Iris pigment epithelial cell (primary cell): ENCODE measurements around the gene ABL1.

Experiments used
- DNase-seq: peaks from one replicate; pipeline ENCODE4 v3.0.0-alpha.2; 2011; ENCODE audit warnings: low read depth

ABL1 gene

DNA sequence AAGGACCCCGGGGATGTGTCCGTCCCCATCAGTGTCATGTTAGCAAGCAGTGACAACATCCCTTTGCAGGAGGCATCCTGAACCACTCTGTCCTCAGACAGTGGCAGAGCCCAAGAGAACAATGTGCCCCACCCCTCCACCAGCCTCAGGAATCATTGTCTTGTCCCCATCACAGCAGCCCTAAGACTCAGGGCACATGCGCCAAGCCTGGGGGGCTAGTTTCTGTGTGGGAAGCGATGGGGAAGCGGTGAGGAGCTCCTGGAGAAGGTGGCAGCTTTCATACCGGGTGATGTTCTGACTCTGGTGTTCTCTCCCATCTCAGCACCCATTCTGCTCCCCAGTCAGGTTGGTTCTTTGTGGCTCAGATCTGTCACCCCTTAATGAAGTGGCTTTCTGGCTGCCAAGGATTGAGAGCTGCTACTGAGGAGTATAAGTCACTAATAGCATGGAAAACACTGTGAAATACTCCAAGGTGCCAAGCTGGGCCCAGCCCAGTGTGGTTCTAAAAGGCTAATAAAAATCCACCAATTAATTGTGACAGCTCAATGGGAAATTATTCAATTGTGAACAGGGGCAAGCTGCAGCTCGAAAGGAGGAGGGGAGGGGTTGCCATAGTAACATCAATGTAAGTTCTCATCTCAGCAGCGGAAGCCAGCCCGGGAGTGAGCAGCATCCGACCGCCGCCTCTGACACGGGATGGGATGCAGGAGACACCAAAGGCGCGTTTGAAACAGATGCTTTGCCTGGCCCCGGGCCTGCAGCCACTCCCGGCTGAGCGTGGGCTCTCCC, 56.8 kb downstream of the ABL1 start:
- no peak for DNase-seq

DNA sequence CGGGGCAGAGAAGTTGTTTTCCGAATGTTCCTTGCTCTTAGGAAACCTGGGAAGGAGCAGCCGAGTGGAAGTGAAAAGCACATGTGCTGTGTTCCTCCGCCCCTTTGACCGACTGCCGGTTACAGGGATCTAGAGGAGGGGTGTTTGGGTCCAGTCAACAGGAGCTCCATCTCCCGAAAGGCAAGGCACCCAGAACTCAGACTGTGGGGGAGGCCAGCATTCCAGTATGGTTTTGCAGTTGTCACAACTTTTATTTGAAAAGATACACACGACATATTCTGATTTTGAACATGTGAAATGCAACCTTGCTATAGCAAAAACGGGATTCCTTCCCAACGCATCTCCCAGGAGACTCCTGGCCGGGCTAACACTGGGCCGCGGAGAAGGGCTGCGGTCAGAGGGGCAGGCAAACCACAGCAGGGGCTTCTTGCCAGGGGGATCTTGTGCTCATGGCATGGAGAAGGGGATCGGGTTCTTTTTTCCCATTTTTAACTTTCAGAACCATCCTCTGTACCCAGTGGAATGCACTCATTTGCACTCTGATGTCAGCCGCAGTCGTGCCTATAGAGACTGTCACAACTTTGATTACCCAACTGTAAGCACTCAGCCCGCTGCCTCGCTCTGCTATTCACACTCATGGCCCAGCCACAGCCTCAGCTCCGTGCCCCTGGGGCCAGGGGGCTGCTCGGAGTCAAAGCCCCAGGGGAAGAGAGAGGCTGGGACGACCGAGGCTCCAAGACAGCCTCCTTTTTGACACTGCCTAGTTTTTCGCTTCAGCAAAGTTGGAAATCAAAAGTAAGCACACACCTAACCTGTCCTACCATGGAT, 57.6 kb downstream of the ABL1 start:
- no peak for DNase-seq

DNA sequence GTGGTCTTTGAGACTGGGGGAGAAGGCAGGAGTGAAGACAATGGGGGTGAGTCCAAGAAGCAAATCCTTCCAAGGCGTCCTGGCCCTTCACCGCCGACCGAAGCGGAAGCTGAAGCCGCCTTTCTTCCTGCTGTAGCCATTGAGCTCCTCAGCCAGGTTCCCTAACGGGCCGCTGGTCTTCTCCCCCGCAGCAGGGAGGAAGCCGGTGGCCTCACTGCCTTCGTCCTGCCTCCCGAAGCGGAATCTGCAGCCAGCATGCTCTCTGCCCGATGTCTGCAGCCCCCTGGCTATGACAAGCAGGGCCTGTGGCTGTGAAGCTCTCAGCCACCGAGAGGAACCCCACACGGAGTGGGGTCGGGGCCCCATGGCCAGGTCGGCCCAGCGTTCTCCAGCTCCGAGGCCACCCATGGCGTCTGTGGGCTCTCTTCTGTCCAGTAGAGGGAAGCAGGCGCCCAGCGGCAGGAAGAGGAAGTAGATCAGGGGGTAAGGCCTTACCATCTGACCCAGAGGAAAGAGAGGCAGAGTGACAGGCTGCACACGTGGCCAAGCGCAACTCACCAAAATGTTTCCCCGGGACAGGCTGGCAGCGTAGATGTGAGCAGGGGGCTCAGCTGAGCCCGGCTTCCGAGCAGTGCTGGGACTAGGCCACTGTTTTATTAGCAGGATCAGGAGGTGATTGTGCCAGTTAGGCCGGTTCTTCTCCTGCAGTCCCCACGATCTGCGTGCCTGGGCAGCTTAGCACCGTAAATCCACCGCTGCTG, 58.5 kb downstream of the ABL1 start:
- no peak for DNase-seq

DNA sequence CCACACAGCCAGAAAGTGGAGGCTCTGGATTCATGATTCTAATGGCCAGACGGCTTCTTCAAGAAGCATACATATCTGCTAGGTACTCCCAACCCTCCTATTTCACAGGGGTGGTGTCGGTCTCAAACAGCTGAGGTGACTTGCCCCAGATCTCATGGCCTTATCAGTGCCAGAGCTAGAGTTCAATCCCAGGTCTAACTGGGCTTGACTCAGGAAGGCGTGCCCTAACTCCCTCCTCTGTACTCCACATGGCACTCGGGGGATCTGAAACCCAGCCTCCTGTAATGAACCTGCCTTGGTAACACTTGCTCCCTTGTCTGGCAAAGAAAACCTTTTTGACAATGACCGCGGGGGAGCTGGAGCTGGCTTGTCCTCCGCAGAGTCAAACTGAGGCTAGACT, 59.5 kb downstream of the ABL1 start:
- no peak for DNase-seq

DNA sequence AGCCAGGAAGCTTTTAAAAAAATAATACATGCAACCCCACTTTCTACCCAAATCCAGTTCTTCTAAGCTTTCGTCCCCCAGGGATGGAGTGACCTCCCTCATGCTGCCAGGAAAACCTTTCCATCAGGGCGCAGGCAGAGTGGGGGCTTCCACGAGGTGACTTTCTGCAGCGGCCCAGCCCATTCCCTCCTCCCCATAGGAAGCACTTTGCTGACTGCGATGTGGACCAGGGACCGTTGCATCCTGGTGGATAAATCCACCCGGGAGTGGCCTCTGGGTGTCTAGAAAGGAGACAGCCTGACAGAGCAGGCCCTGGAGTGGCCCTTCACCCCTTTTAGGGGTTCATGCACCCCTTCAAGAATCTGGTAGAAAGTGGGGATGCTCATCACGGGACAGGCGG, 60.0 kb downstream of the ABL1 start:
- DNase-seq: no peak

DNA sequence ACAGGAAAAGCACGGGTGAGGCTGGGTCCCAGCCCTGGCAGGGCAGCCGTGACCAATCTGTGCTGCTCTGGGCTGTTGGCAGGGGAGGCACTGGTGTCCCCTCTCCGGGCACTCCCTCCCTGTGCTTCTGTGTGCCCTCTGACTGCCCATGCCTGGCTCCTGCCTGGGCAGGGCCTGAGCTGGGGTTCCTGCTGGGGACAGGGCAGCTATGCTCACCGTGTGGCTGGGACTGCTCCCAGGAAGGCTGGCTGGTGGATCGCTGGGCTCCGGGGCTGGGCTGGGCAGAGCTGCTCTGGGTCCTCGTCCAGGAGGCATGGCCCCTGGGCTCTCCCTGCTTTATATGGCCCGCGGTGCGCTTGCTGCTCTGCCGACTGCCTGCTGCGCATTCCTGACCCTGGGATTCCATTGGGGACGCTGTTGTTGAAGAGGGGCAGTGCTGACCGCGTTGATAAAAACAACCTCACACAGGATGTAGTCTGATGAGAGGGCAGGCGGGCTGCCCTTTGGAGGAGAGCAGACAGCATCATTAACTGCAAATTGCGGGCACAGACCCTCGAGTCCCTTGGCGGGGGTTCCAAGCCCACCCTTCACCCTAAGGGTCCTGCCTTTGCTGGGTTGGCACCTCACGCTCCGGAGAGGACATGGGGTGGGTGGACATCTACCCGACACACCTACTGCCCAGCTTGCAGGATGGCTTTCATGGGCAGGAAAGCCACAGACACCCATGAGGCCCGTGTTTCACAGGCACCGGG, 60.6 kb downstream of the ABL1 start:
- no peak for DNase-seq

DNA sequence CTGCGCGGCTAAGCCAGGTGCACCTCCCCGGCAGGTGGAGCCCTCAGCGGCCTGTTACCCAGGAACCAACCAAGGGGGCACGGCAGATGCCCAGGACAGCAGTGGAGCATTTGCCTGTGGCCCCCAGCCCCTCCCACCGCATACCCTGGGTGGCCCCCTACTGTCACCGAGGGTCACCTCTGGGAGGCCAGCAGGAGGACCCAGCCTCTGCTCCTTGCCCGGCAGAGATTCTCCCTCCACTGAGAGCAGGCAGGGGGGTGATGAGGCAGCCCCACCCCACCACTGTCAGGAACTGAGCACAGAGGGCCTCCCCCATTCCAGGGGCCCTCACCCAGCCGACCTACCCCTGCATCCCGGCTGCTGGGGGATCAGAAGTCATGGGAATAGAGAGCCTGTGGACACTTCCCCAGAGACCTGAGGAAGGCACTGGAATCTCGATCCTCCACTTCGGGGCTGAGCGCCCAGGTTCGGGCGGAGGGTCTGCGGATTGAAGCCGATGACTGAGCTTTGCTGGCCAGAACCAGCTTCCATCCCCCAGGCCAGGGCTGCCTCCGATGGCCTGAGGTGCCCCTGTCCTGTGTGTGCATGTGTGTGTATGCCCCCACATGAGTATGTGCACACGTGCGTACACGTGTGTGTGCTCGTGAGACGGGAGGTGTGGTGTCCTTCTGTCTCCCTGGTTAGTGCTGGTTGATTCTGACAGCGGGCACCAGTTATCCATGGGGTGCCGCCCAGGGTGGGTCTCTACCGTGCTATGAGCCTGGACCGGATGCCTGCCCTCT, 61.4 kb downstream of the ABL1 start, which contains the start of gene QRFP:
Gene QRFP (minus strand): TSS at position 580 of the 782 bp plus-strand sequence. CDS start 2,974 bp downstream, outside the sequence.
- DNase-seq: no peak

DNA sequence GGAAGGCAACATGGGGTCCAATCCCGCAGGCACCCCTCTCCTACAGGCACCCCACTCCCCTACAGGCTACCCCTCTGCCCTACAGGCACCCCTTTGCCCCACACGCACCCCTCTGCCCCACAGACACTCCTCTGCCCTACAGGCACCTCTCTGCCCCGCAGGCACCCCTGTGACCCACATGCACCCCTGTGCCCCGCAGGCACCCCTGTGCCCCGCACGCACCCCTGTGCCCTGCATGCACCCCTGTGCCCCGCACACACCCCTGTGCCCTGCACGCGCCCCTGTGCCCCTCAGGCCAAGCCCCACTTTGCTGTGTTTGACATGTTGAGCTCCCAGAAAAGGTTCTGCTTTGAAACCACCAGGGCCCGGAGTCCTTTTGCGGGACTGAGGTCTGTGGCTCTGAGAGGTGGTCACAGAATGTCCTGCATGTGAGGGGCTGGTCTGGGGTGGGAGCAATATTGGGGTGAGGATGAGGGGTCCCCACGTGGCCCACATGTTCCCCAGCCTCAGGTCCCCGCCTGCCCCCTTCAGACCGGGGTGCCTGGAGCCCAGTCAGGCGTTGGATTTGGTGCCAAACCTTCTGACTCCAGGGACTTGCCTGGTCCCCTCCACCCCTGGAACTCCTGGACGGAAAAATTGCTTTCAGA, 62.2 kb downstream of the ABL1 start:
- DNase-seq: no peak

DNA sequence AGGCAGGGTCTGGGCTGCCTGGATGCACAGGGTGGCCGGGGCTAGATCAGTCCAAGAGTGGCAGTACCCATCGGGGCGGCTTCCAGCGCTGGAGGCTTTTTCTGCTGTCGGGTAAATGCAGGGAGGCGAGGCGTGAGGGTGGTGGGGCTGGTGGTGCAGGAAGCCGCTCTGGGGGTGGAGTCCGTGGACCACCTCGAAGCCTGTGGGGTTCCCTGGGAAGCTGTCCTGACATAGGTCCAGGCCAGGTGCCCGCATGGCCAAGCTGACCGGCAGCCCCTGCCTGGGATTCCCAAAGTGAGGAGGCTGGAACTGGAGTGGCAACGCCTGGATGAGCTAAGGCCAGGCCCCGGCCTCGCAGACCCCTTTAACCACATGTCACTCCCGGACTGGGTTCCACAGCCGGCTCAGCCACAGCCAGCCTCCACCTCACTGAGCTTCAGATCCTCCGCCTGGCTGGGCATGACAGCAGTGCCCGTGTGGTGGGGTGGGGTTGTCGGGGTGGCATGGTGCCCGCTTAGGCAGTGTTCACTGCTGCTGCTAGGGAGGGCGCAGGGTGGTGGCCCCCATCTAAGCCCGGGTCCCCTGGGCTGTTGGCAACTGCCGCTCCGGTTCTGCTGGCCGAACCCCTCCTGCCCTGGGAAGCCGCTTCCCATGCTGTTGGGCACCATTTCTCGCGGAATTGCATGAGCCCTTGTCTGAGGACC, 62.9 kb downstream of the ABL1 start:
- DNase-seq: no peak

DNA sequence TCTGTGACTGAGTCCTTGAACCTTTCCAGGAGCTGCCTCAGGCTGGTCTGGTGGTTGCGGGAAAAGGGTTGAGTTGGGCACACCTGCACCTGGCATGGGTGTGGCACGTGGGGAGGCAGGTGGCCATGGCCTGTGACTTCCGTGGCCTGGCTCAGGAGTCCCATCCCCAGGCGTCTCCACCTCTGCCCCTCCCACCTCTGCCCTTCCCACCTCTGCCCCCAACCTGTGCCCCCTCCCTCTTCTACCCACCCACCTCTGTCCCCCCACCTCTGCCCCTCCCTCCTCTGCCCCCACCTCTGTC, 63.4 kb downstream of the ABL1 start:
- DNase-seq: no peak

DNA sequence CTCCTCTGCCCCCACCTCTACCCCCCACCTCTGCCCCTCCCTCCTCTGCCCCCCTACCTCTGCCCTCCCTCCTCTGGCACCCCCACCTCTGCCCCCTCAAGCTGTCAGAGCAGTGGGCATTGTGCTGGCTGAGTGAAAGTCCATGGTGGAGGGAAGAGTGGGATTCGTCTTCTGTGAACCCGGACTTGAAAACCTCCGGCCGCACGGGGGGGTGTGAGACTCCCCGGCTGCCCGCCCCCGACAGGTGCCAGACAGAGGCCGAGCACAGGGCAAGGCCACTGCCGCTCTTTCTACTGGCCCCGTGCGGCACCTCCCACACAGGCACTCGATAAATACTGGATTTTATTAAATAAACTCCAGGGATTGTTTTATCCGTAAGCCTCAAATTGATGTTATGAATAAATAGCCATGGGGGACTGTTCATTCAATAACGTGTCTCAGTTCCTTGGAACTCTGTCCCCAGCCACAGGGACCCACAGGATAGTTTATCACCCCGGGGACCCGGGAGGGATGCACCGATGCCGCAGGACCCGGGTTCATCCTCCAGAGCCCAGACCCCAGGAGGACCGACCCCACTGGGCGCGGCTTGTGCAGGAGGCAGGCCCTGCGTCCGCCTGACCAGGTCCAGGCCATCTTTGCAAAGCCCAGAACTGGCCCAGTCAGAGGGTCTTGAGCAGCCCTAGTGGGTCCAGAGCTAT, 64.1 kb downstream of the ABL1 start:
- no peak for DNase-seq

DNA sequence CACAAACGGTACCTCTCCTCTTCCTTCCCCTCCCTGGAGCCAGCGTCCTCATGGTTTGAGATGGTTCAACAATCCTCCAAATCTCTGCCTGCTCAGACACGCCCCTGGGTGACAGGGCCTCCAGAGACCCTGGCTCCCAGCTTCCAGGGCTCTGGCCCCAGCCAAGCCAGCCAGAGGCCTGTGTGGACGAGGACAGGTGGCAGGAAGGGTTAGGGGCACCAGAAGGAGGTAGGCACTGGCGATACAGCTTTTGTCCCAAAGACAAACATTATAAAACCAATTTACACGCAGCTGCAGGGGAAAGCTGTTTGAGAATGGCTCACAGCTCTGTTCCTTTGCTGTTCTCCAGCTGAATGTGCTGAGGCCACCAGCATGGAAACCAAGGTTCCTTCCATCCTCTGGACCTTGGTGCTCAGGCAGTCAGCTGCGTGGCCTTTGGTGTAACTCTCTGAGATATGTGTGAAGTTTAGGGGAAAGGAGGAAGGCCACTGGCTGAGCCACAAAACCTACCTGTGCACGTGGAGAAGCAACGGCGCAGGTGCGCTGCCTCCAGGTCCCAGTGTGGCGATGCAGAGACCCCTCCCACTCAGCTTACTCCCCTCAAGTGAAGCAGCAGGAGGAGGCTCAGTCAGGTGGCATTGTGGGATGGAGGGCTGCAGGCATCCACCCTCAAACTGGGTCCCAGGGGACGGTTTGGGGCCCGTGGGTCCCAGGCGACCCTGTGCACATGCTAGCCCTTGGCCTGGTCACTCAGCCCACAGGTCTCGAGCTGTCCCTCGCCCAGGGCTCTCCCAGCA, 65.8 kb downstream of the ABL1 start:
- no peak for DNase-seq

DNA sequence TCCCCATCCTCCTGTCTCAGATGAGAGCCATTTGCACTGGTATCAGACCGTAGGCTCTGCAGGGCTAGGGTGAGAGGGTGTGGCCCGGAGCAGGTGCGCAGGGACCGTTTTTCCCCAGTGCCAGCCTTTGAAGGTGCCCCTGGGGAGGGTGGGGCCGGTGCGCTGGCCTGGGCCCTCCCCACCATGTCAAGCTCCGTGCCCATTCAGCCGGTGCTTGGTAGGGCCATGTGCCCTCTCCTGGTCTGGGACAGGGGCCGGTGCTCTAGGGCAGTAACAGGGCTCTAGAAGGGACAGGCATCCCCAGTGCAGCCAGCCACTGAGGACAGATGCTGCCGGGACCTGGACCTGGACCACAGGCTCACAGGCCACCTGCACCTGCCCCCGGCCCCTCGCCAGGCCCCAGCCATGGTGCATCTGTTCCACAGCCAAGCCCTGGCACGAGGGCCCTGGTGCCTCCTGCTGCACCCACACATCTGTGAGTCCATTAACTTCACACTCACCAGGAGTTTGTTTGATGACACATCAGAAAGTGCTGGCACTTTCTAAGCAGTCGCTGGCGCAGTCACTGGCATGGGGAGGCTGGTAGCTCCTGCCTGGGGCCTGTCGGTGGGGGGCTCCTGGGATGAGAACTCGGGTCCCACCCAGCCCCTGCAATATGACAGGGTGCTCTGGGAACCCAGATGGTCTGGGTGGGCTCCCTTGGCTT, 66.6 kb downstream of the ABL1 start:
- no peak for DNase-seq

DNA sequence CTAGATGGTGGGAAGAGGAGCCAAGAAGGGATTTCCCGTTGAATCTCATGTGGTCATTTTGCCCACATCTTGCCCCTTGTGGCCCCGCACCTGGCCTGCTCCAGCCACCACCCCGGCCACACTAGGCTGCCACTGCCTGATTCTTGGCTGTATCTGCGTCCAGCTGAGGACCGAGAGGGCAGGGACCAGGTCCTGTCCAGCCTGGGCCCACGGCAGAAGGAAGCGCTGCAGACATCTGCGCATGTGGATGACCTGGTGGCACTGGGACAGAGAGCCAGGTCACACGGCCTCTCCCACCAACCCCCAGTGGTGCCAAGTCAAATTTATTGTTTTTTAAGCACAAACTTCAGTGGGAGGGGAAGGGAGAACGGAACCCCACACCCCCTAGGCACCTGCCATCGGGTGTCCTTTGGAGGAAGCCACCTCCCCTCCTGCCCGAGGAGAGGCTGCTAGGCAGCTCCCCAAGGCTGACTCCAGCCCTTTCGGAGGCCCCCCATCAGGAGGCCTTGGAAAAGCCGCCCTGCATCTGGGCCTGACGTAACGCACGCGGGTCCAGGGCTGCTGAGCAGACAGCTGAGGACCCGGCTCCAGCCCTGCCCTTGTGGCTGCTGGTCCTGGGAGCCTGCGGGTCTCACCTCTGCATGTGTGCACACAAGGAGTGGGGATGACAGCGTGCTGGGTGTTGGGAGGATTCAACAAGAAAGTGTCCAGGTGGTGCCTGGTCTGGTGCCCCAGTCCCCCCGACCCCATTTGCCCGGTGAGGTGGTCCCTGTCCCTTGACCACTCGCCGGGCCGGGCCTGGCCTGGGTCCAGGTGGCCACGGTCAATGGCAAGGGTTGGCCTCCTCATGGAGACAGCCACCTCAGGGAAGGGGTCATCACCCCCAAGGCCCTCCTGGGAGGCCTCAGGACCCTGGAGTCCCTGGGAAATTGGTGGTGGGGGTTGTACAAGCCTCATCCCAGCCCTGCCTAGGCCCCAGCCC, 67.4 kb downstream of the ABL1 start:
- no peak for DNase-seq

DNA sequence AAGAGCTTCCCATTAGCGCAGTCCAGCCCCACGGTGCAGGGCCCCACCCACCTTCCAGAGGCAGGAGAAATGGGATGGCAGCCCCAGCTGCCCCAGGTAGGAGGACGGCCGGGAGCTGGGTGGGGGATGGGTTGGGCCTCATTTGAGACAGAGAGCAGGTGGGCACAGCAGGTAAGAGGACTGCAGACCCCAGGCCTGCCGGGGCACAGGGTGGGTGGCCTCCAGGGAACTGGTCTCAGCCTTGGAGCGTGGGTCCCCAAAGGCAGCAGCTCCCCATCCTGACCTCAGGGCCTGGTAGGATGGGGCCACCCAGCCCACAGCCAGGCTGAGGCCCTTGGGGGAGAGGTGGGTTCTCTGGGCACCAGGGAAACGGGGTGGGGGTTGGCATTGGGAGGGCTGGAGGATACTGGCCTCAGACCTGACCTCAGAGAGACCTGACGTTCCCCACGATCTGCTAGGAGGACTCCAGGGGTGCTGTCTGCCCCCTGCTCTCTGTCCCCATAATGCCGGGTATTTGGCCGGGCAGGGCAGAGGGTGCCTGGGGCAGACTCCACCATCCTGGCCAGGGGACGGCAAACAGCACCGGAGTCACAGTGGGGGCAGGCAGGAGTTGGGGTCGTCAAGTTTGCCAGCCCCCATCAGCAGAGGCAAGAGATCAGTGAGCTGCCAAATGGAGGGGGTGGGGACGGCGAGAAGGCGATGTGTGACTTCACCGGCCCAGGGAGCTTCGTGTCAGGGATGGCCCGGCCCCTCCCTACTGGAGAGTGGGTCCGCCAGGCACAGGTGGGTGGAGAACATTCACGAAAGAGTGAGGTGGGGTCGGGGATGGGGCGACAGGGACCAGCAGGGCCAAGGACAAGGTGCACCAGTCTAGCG, 68.4 kb downstream of the ABL1 start:
- DNase-seq: no peak
